ENCODE measurements around the gene PAQR7. TPM values are rescaled to one million over a fixed set of nuclear protein-coding genes. Genes with fewer than 3 reads are reported as not detected.

The PAQR7 gene
- polyA plus RNA-seq, 1 experiment: 10.7 TPM

DNA sequence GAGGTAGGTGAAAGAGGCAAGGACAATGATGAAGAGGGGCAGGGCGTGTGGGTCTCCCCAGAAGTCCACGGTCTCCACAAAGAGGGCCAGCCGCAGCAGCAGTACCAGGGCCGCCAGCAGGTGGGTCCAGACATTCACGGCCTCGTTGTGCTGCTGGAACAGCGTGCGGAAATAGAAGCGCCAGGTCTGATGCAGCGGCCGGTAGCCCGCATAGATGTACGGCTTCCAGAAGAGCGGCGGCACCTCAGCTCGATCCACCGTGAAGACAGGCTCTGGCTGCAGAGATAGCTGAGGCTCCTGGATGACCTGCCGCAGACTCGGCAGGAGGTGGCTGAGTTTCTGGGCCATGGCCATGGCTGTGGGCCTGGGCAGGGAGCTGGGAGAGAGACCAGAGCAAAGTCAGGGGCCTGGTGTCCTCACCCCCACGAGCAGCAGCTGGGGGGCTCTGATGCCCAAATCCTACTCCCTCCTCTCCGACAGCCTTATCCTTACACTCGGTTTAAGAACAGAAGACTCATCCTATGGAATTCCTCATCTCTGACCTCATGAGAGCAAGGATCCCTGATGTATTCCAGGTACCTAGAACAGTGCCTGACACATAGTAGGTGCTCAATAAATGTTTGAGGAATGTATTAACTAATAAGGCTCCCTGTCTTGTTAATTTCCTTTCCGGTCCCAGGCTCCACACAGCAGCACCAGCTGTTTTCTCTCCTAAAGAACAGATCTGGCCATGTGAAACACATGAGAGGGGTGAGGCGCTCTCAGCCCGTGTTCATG lies 11.8 kb downstream of the PAQR7 start:
- H3K27me3 ChIP-seq (ENCODE audit: control insufficient read depth, insufficient read depth, low read length): no peaks in the 10 kb centered on the region
- ChIA-PET POLR2A (interaction anchor here (1.0 kb wide), 1 partner anchor 11 kb away, joined by 3 read pairs; no protein-coding TSS in a partner anchor), CTCF (interaction anchor here (0.7 to 1.3 kb wide), 2 partner anchors 281 to 290 kb away, joined by 3 read pairs; no protein-coding TSS in a partner anchor)
- no peak overlapping the region for H3K27ac ChIP-seq (ENCODE audit: low read depth, low read length)
- no peak overlapping the region for H3K4me3 ChIP-seq (ENCODE audit: low read depth, low read length)
- no peak for DNase-seq (ENCODE audit: low read depth, low spot score)
- H3K9me3 ChIP-seq (ENCODE audit: control insufficient read depth, insufficient read depth, low read length): no peaks in the 10 kb centered on the region; the same call in 1 of the 2 replicates
- TF ChIP-seq, protein P1, sequence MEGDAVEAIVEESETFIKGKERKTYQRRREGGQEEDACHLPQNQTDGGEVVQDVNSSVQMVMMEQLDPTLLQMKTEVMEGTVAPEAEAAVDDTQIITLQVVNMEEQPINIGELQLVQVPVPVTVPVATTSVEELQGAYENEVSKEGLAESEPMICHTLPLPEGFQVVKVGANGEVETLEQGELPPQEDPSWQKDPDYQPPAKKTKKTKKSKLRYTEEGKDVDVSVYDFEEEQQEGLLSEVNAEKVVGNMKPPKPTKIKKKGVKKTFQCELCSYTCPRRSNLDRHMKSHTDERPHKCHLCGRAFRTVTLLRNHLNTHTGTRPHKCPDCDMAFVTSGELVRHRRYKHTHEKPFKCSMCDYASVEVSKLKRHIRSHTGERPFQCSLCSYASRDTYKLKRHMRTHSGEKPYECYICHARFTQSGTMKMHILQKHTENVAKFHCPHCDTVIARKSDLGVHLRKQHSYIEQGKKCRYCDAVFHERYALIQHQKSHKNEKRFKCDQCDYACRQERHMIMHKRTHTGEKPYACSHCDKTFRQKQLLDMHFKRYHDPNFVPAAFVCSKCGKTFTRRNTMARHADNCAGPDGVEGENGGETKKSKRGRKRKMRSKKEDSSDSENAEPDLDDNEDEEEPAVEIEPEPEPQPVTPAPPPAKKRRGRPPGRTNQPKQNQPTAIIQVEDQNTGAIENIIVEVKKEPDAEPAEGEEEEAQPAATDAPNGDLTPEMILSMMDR (IDR thresholded peaks at IDR 0.05; ENCODE audit: low read depth, low read length): no peak

DNA sequence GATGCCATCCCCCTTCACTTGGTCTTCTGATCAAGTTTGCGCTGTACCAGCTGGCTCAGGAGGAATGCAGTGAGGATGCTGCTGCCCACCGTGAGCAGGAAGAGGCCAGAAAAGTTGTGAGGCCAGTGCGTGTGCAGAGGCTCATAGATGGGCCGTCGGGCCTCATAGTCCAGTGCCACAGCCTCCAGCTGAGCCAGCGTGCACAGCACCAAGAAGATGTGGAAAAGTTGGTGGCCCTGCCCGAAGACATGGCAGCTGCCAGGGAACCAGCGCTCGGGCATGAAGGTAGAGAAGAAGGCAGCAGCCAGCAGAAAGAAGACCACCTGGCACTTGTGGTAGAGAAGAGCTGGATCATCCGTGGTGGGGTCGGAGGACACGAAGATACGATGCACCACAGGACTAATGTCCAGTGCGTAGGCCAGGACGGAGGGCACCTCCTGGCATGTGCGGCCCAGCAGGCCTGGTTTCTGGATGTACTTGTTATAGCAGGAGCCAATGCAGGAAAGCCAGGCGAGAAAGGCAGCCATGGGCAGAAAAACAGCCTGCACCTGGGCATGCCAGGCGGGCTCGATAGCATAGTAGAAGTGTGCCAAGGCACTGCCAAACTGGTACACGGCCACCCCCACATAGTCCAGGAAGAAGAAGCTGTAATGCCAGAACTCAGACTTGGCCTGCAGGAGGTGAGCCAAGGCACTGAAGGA lies 12.6 kb downstream of the PAQR7 start:
- POLR2A ChIA-PET: interaction anchor here (1.0 kb wide), 1 partner anchor 12 kb away, joined by 3 read pairs; no protein-coding TSS in a partner anchor
- Histone ChIP-seq H3K27me3 (ENCODE audit: control insufficient read depth, insufficient read depth, low read length) (no peaks in the 10 kb centered on the region), H3K9me3 (ENCODE audit: control insufficient read depth, insufficient read depth, low read length) (no peaks in the 10 kb centered on the region; the same call in 1 of the 2 replicates), H3K27ac (ENCODE audit: low read depth, low read length) (no peak overlapping the region), H3K4me3 (ENCODE audit: low read depth, low read length) (no peak overlapping the region)
- CTCF ChIA-PET: no interaction called here
- no peak for DNase-seq (ENCODE audit: low read depth, low spot score)
- TF ChIP-seq, protein P1 (IDR thresholded peaks at IDR 0.05; ENCODE audit: low read depth, low read length): no peak

DNA sequence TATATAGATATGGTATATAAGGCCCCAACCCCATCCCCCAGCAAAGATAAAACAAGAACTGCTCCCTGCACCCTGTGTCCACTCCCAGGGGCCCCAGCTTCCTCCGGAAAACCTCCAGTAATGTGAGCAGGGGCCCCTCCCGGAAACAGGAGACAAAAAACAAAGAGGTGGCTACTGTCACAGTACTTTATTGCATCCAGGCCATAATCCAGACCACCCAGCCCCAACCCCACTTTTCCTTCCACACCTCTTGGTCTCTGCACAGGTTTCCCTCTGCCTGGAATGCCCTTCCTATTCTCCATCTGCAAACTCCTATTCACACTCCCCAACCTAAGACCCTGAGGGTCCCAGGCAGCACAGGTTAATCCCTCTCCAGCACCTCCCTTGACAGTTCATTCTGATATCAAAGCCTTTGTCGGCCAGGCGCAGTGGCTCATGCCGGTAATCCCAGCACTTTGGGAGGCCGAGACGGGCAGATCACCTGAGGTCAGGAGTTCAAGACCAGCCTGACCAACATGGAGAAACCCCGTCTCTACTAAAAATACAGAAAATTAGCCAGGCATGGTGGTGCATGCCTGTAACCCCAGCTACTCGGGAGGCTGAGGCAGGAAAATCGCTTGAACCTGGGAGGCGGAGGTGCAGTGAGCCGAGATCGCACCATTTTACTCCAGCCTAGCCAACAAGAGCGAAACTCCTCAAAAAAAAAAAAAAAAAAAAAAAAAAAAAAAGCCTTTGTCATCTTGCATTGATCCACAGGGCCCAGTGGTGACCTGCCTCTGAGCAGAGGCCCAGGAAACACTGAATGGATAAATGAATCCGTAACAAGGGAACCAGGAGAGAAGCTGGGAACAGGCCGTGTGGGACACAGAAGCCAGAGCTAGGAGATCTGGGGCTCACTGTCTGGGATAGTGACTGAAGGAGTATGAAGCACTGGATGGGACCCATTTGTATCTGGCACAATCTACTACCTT lies 13.9 kb downstream of the PAQR7 start:
- DNase-seq (ENCODE audit: low read depth, low spot score): no peak
- H3K27ac ChIP-seq (ENCODE audit: low read depth, low read length): no peak overlapping the region
- no peak overlapping the region for H3K4me3 ChIP-seq (ENCODE audit: low read depth, low read length)
- H3K27me3 ChIP-seq (ENCODE audit: control insufficient read depth, insufficient read depth, low read length): no peaks in the 10 kb centered on the region
- ChIA-PET CTCF (no interaction called here), POLR2A (interaction anchor here (0.5 to 0.7 kb wide), 2 partner anchors 14 to 181 kb away, joined by 3 to 9 read pairs; partner anchors contain the start of gene PAQR7)
- TF ChIP-seq, protein P1 (IDR thresholded peaks at IDR 0.05; ENCODE audit: low read depth, low read length): no peak
- H3K9me3 ChIP-seq (ENCODE audit: control insufficient read depth, insufficient read depth, low read length): no peaks in the 10 kb centered on the region; the same call in 1 of the 2 replicates

DNA sequence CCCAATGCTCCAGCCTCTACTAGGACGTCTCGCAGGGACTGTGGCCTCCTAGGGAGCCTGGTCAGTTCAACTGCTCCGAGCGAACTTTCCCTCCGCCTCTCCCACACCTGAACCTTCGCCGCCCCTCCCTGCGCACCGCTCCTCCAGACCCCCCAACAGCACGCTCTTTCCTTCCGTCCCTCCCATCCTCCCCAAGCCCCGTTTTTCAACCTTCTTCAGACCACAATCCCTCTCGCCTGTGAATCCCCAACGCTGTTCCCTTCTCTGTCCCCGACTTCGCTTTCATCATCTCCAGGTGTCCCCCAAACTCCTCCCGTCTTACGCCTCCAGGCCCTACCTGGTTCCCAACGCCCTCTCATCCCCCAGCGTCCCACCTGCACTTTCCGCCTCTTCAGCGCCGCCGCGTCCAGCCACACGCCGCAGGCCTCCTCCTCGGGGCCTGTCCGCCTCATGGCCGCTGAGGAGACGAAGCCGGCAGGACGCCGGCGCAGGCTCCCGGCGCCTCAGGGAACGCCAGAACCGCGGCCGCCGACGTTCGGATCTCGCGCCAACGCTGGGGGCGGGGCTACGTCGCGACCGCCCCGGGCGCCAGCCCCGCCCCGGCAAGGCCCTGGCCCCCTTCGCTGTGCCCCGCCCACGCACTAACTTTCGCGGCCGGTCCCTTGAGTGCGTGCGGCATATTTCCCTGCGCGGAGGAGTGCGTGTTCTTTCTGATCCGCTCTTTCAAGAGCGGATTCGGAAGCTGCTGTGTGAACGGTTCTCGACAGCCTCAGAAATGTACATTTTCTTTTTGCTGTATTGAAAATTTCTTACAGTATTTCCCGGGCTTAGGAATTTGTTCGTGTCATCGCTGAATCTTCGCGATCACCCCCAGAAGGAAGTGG lies 16.4 kb downstream of the PAQR7 start, which contains the start of gene AUNIP:
AUNIP (minus strand) TSS at position 552 of the 884 bp plus-strand sequence; CDS start at position 452, 100 bp downstream.
- H3K4me3 ChIP-seq (ENCODE audit: low read depth, low read length): peak within 1 kb of the TSS; percentile 82
- no peaks in the 10 kb centered on the region for H3K27me3 ChIP-seq (ENCODE audit: control insufficient read depth, insufficient read depth, low read length)
- peak within 1 kb of the TSS; percentile 77 for H3K27ac ChIP-seq (ENCODE audit: low read depth, low read length)
- TF ChIP-seq, protein P1 (IDR thresholded peaks at IDR 0.05; ENCODE audit: low read depth, low read length): no peak
- no peaks in the 10 kb centered on the region; the same call in 1 of the 2 replicates for H3K9me3 ChIP-seq (ENCODE audit: control insufficient read depth, insufficient read depth, low read length)
- CTCF ChIA-PET: no interaction called here
- POLR2A ChIA-PET: interaction anchor here (0.6 to 1.4 kb wide), 2 partner anchors 16 to 33 kb away, joined by 3 to 4 read pairs; partner anchors contain the start of gene PAQR7
- DNase-seq (ENCODE audit: low read depth, low spot score): peak; percentile 66

Measured in AG04450 (cell line).